Activated CD8-positive, alpha-beta memory T cell treated with anti-CD3 and anti-CD28 coated beads, Interleukin-2, amount 50 U/mL, for 4 hours (primary cell): ENCODE data around the gene CHAF1A.

Experiments used
- DNase-seq: peaks from one replicate; pipeline ENCODE4 v3.0.0-alpha.2; 2020

The CHAF1A gene

GRCh38 chr19:4442819-4443146 is 40.3 kb downstream of the CHAF1A start:
- DNase-seq: no peak

GRCh38 chr19:4443188-4443587 is 40.7 kb downstream of the CHAF1A start:
- no peak for DNase-seq

GRCh38 chr19:4443966-4444764 is 41.7 kb downstream of the CHAF1A start:
- DNase-seq: no peak

GRCh38 chr19:4444765-4445741 is 42.6 kb downstream of the CHAF1A start:
- no peak for DNase-seq

GRCh38 chr19:4445963-4446703 is 43.7 kb downstream of the CHAF1A start:
- DNase-seq: no peak

GRCh38 chr19:4446704-4447200 is 44.3 kb downstream of the CHAF1A start:
- no peak for DNase-seq

GRCh38 chr19:4447327-4448146 is 45.1 kb downstream of the CHAF1A start:
- no peak for DNase-seq

- no peak for DNase-seq
These were observed 45.9 kb downstream of the CHAF1A start for GRCh38 chr19:4448147-4448985.

GRCh38 chr19:4449022-4449638 is 46.7 kb downstream of the CHAF1A start:
- DNase-seq: no peak

GRCh38 chr19:4449639-4450028 is 47.2 kb downstream of the CHAF1A start:
- DNase-seq: no peak

- DNase-seq: no peak
These were observed 50.0 kb downstream of the CHAF1A start for GRCh38 chr19:4452230-4452990.

- no peak for DNase-seq
These were observed 51.1 kb downstream of the CHAF1A start for GRCh38 chr19:4453232-4454179.

GRCh38 chr19:4454747-4455718 is 52.6 kb downstream of the CHAF1A start:
- DNase-seq: no peak

GRCh38 chr19:4455719-4456475 is 53.5 kb downstream of the CHAF1A start:
- DNase-seq: no peak

- DNase-seq: no peak
These were observed 54.0 kb downstream of the CHAF1A start for GRCh38 chr19:4456476-4456842.

GRCh38 chr19:4456843-4457653 is 54.6 kb downstream of the CHAF1A start:
- DNase-seq: peak; percentile 62
